Astrocyte (in vitro differentiated cells and primary cell): ENCODE results near the gene PRSS8.

Experiments
- EZH2 ChIP-seq: IDR thresholded peaks from 2 replicates; pipeline ENCODE4 v1.6.1; 2012; ENCODE audit warnings: mild to moderate bottlenecking, low read length, inconsistent platforms; ENCODE audit not compliant: insufficient read depth
- TF ChIP-seq, protein P1 (sequence below): IDR thresholded peaks from 2 replicates; pipeline ENCODE4 v1.5.1; 2011; ENCODE audit warnings: low read depth, mild to moderate bottlenecking, inconsistent platforms, low read length, moderate library complexity; ENCODE audit not compliant: insufficient read depth

GRCh38 chr16:31084584-31085302 lies 50.8 kb downstream of the PRSS8 start:
- TF ChIP-seq, protein P1, sequence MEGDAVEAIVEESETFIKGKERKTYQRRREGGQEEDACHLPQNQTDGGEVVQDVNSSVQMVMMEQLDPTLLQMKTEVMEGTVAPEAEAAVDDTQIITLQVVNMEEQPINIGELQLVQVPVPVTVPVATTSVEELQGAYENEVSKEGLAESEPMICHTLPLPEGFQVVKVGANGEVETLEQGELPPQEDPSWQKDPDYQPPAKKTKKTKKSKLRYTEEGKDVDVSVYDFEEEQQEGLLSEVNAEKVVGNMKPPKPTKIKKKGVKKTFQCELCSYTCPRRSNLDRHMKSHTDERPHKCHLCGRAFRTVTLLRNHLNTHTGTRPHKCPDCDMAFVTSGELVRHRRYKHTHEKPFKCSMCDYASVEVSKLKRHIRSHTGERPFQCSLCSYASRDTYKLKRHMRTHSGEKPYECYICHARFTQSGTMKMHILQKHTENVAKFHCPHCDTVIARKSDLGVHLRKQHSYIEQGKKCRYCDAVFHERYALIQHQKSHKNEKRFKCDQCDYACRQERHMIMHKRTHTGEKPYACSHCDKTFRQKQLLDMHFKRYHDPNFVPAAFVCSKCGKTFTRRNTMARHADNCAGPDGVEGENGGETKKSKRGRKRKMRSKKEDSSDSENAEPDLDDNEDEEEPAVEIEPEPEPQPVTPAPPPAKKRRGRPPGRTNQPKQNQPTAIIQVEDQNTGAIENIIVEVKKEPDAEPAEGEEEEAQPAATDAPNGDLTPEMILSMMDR, result no peak
- TF ChIP-seq EZH2, result no peak
